WI38 (cell line): ENCODE measurements around the gene ZBTB1.

Experiments
- H3K4me3 ChIP-seq: 2 replicates; pipeline ENCODE4 v1.5.1; 2011; ENCODE audit warnings: low read depth, mild to moderate bottlenecking, control low read depth, low read length
- CTCF ChIP-seq: IDR thresholded peaks from 2 replicates; pipeline ENCODE4 v1.5.1; 2012; ENCODE audit warnings: low read depth, mild to moderate bottlenecking, control low read depth, low read length

The ZBTB1 gene

GRCh38 chr14:64504897-64505794 lies 576 bp downstream of the ZBTB1 start:
- H3K4me3 ChIP-seq: peak overlapping the region; percentile 72
- TF ChIP-seq CTCF: no peak

- peak overlapping the region; percentile 72 for H3K4me3 ChIP-seq
- no peak for TF ChIP-seq CTCF
Measured at GRCh38 chr14:64506721-64507120, 2.2 kb downstream of the ZBTB1 start.

- peak overlapping the region; percentile 72 for H3K4me3 ChIP-seq
- TF ChIP-seq CTCF: no peak
Measured at GRCh38 chr14:64507376-64508156, 3.0 kb downstream of the ZBTB1 start.

GRCh38 chr14:64508215-64508776 lies 3.7 kb downstream of the ZBTB1 start:
- no peak overlapping the region for H3K4me3 ChIP-seq
- TF ChIP-seq CTCF: no peak

- H3K4me3 ChIP-seq: no peak overlapping the region
- no peak for TF ChIP-seq CTCF
Measured at GRCh38 chr14:64509036-64509435, 4.5 kb downstream of the ZBTB1 start.

- TF ChIP-seq CTCF: peak; percentile 65
- no peak overlapping the region for H3K4me3 ChIP-seq
Measured at GRCh38 chr14:64510825-64511671, 6.5 kb downstream of the ZBTB1 start.
